ENCODE results near the gene NOTCH4. TPM values are rescaled to one million over a fixed set of nuclear protein-coding genes. Genes with fewer than 3 reads are reported as not detected.
A peak's percentile ranks its signal among the peaks of the same experiment; 100 is the strongest.

NOTCH4 gene
- total RNA-seq, 1 donor from 2014 or later, result 4.9 TPM

GRCh38 chr6:32149932-32150870 lies 73.7 kb downstream of the NOTCH4 start:
- no peak for TF ChIP-seq CTCF (IDR thresholded peaks at IDR 0.05; ENCODE audit: partially characterized antibody, unreplicated experiment)
- Mint-ChIP-seq H3K4me3 (ENCODE audit: unreplicated experiment) (peak overlapping the region; percentile 89), H3K27ac (ENCODE audit: unreplicated experiment) (peak overlapping the region; percentile 94)

GRCh38 chr6:32149092-32149755 lies 74.6 kb downstream of the NOTCH4 start:
- H3K36me3 Mint-ChIP-seq (ENCODE audit: unreplicated experiment), result no peaks in the 10 kb centered on the region
- peaks cover 27% of the 10 kb centered on the region for H3K4me1 Mint-ChIP-seq (ENCODE audit: low read depth, unreplicated experiment)

More at GRCh38 chr6:32149932-32150870, 73.7 kb downstream of the NOTCH4 start:
- Mint-ChIP-seq H3K4me1 (ENCODE audit: low read depth, unreplicated experiment) (peaks cover 28% of the 10 kb centered on the region), H3K9me3 (ENCODE audit: unreplicated experiment) (peaks cover 11% of the 10 kb centered on the region), H3K27me3 (ENCODE audit: unreplicated experiment) (peaks cover 24% of the 10 kb centered on the region), H3K36me3 (ENCODE audit: unreplicated experiment) (no peaks in the 10 kb centered on the region)
- DNase-seq, result peak; percentile 52

GRCh38 chr6:32148289-32149091 lies 75.4 kb downstream of the NOTCH4 start:
- peak overlapping the region; percentile 54 for H3K4me3 Mint-ChIP-seq (ENCODE audit: unreplicated experiment)
- no peak overlapping the region for H3K27ac Mint-ChIP-seq (ENCODE audit: unreplicated experiment)
- H3K36me3 Mint-ChIP-seq (ENCODE audit: unreplicated experiment), result no peaks in the 10 kb centered on the region
- no peak for TF ChIP-seq CTCF (IDR thresholded peaks at IDR 0.05; ENCODE audit: partially characterized antibody, unreplicated experiment)
- H3K27me3 Mint-ChIP-seq (ENCODE audit: unreplicated experiment), result peaks cover 24% of the 10 kb centered on the region
- H3K4me1 Mint-ChIP-seq (ENCODE audit: low read depth, unreplicated experiment), result peaks cover 27% of the 10 kb centered on the region
- H3K9me3 Mint-ChIP-seq (ENCODE audit: unreplicated experiment), result peaks cover 11% of the 10 kb centered on the region
- peak; percentile 51 for DNase-seq

More at GRCh38 chr6:32149092-32149755, 74.6 kb downstream of the NOTCH4 start:
- no peak for TF ChIP-seq CTCF (IDR thresholded peaks at IDR 0.05; ENCODE audit: partially characterized antibody, unreplicated experiment)
- DNase-seq, result no peak
- H3K4me3 Mint-ChIP-seq (ENCODE audit: unreplicated experiment), result peak overlapping the region; percentile 54
- peaks cover 11% of the 10 kb centered on the region for H3K9me3 Mint-ChIP-seq (ENCODE audit: unreplicated experiment)
- H3K27ac Mint-ChIP-seq (ENCODE audit: unreplicated experiment), result no peak overlapping the region
- peaks cover 24% of the 10 kb centered on the region for H3K27me3 Mint-ChIP-seq (ENCODE audit: unreplicated experiment)

GRCh38 chr6:32147401-32148132 lies 76.3 kb downstream of the NOTCH4 start:
- Mint-ChIP-seq H3K9me3 (ENCODE audit: unreplicated experiment) (peaks cover 11% of the 10 kb centered on the region), H3K36me3 (ENCODE audit: unreplicated experiment) (no peaks in the 10 kb centered on the region), H3K4me1 (ENCODE audit: low read depth, unreplicated experiment) (peaks cover 20% of the 10 kb centered on the region), H3K27ac (ENCODE audit: unreplicated experiment) (no peak overlapping the region), H3K4me3 (ENCODE audit: unreplicated experiment) (no peak overlapping the region), H3K27me3 (ENCODE audit: unreplicated experiment) (peaks cover 24% of the 10 kb centered on the region)
- no peak for DNase-seq
- no peak for TF ChIP-seq CTCF (IDR thresholded peaks at IDR 0.05; ENCODE audit: partially characterized antibody, unreplicated experiment)
